GM12873 (cell line): Measurements from ENCODE around the gene GCLC.

Experiments
- CTCF ChIP-seq: IDR thresholded peaks from 2 replicates; pipeline ENCODE4 v1.5.1; 2012; ENCODE audit warnings: low read depth, mild to moderate bottlenecking, moderate library complexity, low read length, control low read depth; ENCODE audit not compliant: insufficient read depth; ENCODE audit errors: missing control alignments

The GCLC gene

GRCh38 chr6:53504512-53504911 lies 40.4 kb downstream of the GCLC start:
- TF ChIP-seq CTCF, result no peak

DNA sequence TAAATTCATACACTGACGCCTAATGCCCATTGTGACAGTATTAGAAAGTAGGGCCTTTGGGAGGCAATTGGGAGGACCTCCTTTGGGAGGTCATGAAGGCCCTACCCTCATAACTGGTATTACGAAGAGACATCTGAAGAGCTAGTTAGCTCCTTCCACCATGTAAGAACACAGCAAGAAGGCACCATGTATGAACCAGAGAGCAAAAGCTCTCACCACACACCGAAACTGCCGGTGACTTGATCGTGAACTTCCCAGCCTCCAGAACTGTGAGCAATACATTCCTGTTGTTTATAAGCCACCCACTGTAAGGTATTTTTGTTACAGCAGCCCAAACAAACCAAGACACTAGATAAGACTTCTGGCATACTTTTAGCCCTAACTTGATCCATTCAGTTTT lies 41.8 kb downstream of the GCLC start:
- TF ChIP-seq CTCF, result no peak

DNA sequence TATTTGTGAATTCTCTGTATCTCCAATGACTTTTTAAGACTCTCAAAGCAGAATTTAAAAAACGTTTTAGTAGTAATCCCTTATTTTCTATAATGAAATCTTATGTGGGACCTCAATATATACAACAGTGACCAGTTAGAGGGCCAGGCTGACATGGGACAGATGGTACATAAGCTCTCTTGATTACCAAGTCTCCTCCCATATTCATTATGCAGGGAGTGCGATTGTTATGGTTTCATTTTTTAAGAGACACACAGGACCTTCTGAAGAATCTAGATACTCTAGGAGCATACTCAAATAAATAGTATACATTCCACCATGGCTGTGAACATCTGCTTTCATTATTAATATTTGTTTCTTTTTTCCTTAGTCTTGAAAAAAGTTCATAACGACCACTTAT lies 43.5 kb downstream of the GCLC start:
- no peak for TF ChIP-seq CTCF

DNA sequence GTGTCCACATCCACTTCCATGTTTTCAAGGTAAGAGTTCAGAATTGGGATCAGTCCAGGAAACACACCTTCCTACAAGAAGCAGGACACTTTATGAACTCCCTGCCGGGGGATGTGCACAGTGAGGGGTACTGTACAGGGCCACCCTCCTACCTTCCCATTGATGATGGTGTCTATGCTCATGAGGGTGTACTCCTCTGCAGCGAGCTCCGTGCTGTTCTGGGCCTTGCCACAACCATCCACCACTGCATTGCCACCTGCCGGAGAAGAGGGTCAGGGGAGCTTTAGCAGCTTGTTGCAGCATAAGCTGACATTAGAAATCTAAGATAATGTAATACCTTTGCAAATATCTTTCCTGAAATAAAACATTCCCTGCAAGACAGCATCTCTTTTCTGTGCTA lies 44.8 kb downstream of the GCLC start:
- TF ChIP-seq CTCF, result no peak

DNA sequence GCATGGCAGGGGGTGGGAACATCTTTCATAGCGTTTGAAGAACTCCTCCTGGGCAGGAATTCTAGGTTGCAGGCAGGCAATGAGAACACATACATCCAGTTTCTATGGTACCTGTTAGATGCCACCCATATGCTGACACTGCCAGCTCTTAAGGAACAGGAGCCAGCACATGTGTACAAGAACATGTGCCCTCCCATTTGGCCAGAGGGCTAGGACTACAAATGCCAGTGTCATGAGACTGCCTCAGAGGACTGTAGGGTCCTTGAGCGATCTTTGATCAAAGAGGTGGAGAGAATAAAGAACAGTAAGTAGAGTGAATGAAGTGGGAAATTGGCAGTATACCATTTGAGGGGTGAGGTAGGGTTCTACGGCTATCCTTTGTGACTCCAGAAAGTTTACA lies 45.8 kb downstream of the GCLC start:
- TF ChIP-seq CTCF, result no peak

- TF ChIP-seq CTCF, result no peak
These were observed 46.3 kb downstream of the GCLC start for GRCh38 chr6:53498649-53499048.

DNA sequence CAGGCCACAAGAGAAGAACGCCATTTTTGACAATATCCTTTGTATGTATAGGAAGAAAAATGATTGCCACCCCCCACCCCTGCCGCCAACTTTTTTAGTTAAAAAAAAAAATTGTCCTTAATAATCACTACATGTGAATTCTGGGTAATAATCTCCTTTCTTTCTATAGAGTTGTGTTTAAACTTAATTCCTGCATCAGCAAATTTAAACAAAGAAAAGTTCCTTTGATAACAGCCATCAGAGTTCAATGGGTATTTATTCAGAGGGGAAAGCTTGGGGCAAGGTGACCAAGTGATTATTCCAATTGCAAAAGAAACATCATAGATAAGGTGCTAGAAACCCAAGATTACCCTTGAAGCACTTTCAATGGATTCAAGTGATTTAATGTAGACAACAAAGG lies 47.0 kb downstream of the GCLC start:
- no peak for TF ChIP-seq CTCF

DNA sequence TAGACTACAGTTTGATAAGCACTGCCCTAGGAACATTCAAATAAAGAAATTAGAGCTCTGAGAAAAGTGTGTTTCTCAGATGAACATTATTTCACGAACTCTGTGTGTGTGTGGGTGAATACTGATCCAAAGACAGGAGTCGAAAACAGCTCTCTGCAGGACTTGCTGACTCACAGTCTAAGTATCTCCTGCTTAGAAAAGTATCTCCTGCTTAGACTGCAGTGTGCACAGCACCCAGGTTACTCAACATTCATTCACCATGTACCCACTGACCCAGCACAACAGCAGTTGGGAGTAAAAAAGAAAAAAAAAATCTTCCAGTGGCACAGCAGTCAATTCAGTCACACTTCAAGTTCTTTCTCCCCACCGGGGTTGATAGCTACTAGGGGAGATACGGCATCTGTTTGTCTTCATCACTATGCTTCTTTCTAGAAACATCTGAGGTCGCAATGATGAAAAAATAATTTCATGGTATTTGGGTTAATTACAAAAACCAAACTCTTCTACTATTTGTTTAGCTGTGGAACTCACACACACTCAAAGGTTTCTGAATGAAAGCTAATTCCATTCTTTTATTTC lies 48.0 kb downstream of the GCLC start:
- no peak for TF ChIP-seq CTCF
